NCI-H2081 (cell line): ENCODE measurements around the gene ZNF664.

Experiments used
- DNase-seq, 2 experiments: peaks; one replicate each; lab custom pipeline; 2025; lab: John Stamatoyannopoulos, UW

The ZNF664 gene

GRCh38 chr12:123958876-123959275, 14.1 kb upstream of the ZNF664 start:
- no peak for DNase-seq

- DNase-seq: no peak
Measured at GRCh38 chr12:123960029-123960735, 12.8 kb upstream of the ZNF664 start.

- DNase-seq: no peak
Measured at GRCh38 chr12:123960856-123961255, 12.2 kb upstream of the ZNF664 start.

GRCh38 chr12:123961585-123962345, 11.2 kb upstream of the ZNF664 start:
- no peak for DNase-seq

- DNase-seq: no peak
Measured at GRCh38 chr12:123962513-123962912, 10.5 kb upstream of the ZNF664 start.

- DNase-seq: no peak
Measured at GRCh38 chr12:123963821-123964220, 9.2 kb upstream of the ZNF664 start.

- no peak for DNase-seq
Measured at GRCh38 chr12:123965382-123965781, 7.6 kb upstream of the ZNF664 start.

- DNase-seq: no peak
Measured at GRCh38 chr12:123966596-123966995, 6.4 kb upstream of the ZNF664 start.

GRCh38 chr12:123967121-123967586, 5.9 kb upstream of the ZNF664 start:
- DNase-seq: no peak

GRCh38 chr12:123971449-123971769, 1.6 kb upstream of the ZNF664 start:
- no peak for DNase-seq

- DNase-seq: peak; percentile 31 to 53
Measured at GRCh38 chr12:123971770-123972456, 1.1 kb upstream of the ZNF664 start.

- DNase-seq: peak; percentile 29 to 62
Measured at GRCh38 chr12:123973552-123974341, 732 bp downstream of the ZNF664 start.

GRCh38 chr12:123976227-123976826, 3.3 kb downstream of the ZNF664 start:
- DNase-seq: no peak

- no peak for DNase-seq
Measured at GRCh38 chr12:123979566-123979965, 6.6 kb downstream of the ZNF664 start.

GRCh38 chr12:123982269-123982668, 9.3 kb downstream of the ZNF664 start:
- DNase-seq: no peak

GRCh38 chr12:123983822-123984485, 10.9 kb downstream of the ZNF664 start:
- DNase-seq: peak; percentile 42 to 67

- no peak for DNase-seq
Measured at GRCh38 chr12:123984903-123985302, 11.9 kb downstream of the ZNF664 start.

- DNase-seq: no peak
Measured at GRCh38 chr12:123986374-123986965, 13.5 kb downstream of the ZNF664 start.

GRCh38 chr12:123987022-123987421, 14.0 kb downstream of the ZNF664 start:
- DNase-seq: no peak

- no peak for DNase-seq
Measured at GRCh38 chr12:123989168-123989567, 16.2 kb downstream of the ZNF664 start.

GRCh38 chr12:123989753-123990152, 16.7 kb downstream of the ZNF664 start:
- no peak for DNase-seq
